Activated CD4-positive, alpha-beta T cell treated with anti-CD3 and anti-CD28 coated beads, Interleukin-2, Interleukin-4, amounts not matched to agents 100 ng/mL and 50 ng/mL, durations not matched to agents 16 hours and 8 hours (primary cell): ENCODE data around the gene RASA3.
A peak's percentile ranks its signal among the peaks of the same experiment; 100 is the strongest.

Experiments used
- DNase-seq: peaks from one replicate; pipeline ENCODE4 v3.0.0-alpha.2; 2020; ENCODE audit warnings: low spot score

RASA3 gene

GRCh38 chr13:113934576-113934975 is 197.8 kb downstream of the RASA3 start:
- DNase-seq, result no peak

GRCh38 chr13:113933901-113934300 is 198.5 kb downstream of the RASA3 start:
- no peak for DNase-seq

GRCh38 chr13:113931841-113932459 is 200.5 kb downstream of the RASA3 start:
- no peak for DNase-seq

- peak; percentile 59 for DNase-seq
Observed at GRCh38 chr13:113930671-113931637, 201.5 kb downstream of the RASA3 start.

- DNase-seq, result no peak
Observed at GRCh38 chr13:113929628-113930615, 202.5 kb downstream of the RASA3 start.

GRCh38 chr13:113928685-113929627 is 203.5 kb downstream of the RASA3 start:
- no peak for DNase-seq
